ENCODE measurements around the gene CDC25C.

CDC25C gene

DNA sequence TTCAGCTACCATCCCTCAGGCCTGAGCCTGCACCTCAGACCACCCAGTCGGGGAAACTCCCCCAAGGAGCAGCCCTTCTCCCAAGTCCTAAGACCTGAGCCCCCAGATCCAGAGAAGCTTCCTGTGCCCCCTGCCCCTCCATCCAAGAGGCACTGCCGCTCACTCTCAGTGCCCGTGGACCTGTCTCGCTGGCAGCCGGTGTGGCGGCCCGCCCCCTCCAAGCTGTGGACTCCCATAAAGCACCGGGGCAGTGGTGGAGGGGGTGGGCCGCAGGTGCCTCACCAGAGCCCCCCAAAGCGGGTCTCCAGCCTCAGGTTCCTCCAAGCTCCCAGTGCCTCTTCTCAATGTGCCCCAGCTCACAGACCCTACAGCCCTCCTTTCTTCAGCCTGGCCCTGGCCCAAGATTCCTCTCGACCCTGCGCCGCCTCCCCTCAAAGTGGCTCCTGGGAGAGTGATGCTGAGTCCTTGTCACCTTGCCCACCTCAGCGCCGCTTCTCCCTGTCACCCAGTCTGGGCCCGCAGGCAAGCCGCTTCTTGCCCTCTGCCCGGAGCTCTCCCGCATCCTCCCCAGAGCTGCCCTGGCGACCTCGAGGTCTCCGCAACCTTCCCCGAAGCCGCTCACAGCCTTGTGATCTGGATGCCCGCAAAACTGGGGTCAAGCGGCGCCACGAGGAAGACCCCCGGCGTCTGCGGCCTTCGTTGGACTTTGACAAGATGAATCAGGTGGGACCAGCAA, 13.5 kb upstream of the CDC25C start:
- H3K27ac ChIP-seq: no peak overlapping the region
- no peaks in the 10 kb centered on the region for H3K27me3 ChIP-seq
- peaks cover 42 to 99% (median 79%) of the 10 kb centered on the region in 11 experiments for H4K20me1 ChIP-seq
- H3K4me2 ChIP-seq: no peak overlapping the region
- H3K36me3 ChIP-seq: peaks cover 90 to 100% (median 98%) of the 10 kb centered on the region in 11 experiments
- H3K9me3 ChIP-seq (replicated peaks in 1 of 11): no peaks in the 10 kb centered on the region
- peaks cover 12 to 43% (median 18%) of the 10 kb centered on the region in 10 experiments for H3K4me1 ChIP-seq
- no peak overlapping the region for H3K9ac ChIP-seq
- no peak overlapping the region for H3K4me3 ChIP-seq
- TF ChIP-seq Cebpa-rat (IDR thresholded peaks at IDR 0.05): no peak

GRCh38 chr5:138340008-138340407, 8.4 kb upstream of the CDC25C start:
- H3K27me3 ChIP-seq: no peaks in the 10 kb centered on the region
- H3K27ac ChIP-seq: peak overlapping the region in 10 of 11 experiments; percentile 90 to 100 (median 99); a peak in 18 of 22 replicates
- H3K9me3 ChIP-seq (replicated peaks in 1 of 11): no peaks in the 10 kb centered on the region
- H3K9ac ChIP-seq: peak overlapping the region; percentile 84 to 100 (median 99); a peak in 21 of 22 replicates
- peaks cover 32 to 66% (median 58%) of the 10 kb centered on the region in 11 experiments for H4K20me1 ChIP-seq
- peaks cover 31 to 48% (median 37%) of the 10 kb centered on the region in 10 experiments for H3K4me1 ChIP-seq
- peaks cover 42 to 52% (median 49%) of the 10 kb centered on the region in 11 experiments for H3K36me3 ChIP-seq
- no peak for TF ChIP-seq Cebpa-rat (IDR thresholded peaks at IDR 0.05)
- H3K4me3 ChIP-seq: peak overlapping the region; percentile 75 to 89 (median 84)
- peak overlapping the region; percentile 83 to 99 (median 95) for H3K4me2 ChIP-seq

DNA sequence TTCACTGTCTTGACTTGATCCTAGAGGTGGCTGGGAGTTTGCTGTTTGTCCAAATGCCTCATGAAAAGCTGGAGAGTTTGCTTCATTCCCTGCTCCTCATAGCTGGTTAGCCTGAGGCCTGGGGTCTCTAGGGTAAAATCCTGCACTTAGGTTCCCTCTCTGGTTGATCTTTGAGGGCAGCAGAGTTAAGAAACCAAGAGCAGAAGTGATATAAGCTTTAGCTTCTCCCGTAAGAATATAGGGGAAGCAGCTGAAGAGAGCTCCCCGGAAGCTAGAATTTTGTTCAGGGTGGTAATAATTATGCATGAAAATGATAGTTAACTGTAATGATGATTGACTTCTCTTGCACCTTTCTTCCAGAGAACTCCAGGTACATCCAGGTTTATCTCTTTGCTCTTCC, 7.9 kb upstream of the CDC25C start:
- peaks cover 37 to 47% (median 44%) of the 10 kb centered on the region in 11 experiments for H3K36me3 ChIP-seq
- TF ChIP-seq Cebpa-rat (IDR thresholded peaks at IDR 0.05): no peak

DNA sequence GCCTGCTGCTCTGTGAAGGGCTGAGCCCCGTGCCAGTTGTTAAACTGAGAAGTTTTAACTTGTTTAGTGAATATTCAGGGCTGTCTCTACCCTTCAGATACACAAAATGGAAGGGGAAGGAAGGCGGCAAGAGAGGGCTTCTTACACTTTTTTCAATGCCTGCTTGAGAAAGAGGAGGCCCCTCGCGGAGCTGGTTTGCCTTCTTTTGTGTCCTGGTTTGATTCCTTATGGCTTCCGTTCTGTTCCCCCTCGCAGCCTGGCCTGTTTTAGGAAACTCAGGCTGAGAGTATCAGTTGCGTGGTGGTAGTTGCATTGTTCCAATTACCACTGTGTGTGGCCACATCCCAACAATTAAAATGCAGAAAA, 7.5 kb upstream of the CDC25C start:
- Histone ChIP-seq H3K4me1 (peaks cover 31 to 48% (median 37%) of the 10 kb centered on the region in 10 experiments), H3K9me3 (replicated peaks in 1 of 11) (no peaks in the 10 kb centered on the region), H4K20me1 (peaks cover 23 to 57% (median 50%) of the 10 kb centered on the region in 11 experiments), H3K9ac (peak overlapping the region; percentile 84 to 100 (median 99)), H3K27ac (peak overlapping the region; percentile 90 to 100 (median 99)), H3K36me3 (peaks cover 33 to 43% (median 40%) of the 10 kb centered on the region in 11 experiments), H3K4me3 (peak overlapping the region; percentile 75 to 89 (median 84)), H3K4me2 (peak overlapping the region; percentile 83 to 99 (median 95)), H3K27me3 (no peaks in the 10 kb centered on the region)
- no peak for TF ChIP-seq Cebpa-rat (IDR thresholded peaks at IDR 0.05)

More for the DNA sequence above, 7.9 kb upstream of the CDC25C start:
- Histone ChIP-seq H3K4me1 (peaks cover 31 to 48% (median 37%) of the 10 kb centered on the region in 10 experiments), H3K27ac (peak overlapping the region; percentile 90 to 100 (median 99)), H3K9ac (peak overlapping the region; percentile 84 to 100 (median 99)), H4K20me1 (peaks cover 27 to 61% (median 54%) of the 10 kb centered on the region in 11 experiments), H3K27me3 (no peaks in the 10 kb centered on the region), H3K4me2 (peak overlapping the region; percentile 83 to 99 (median 95)), H3K9me3 (replicated peaks in 1 of 11) (no peaks in the 10 kb centered on the region), H3K4me3 (peak overlapping the region; percentile 75 to 89 (median 84))

DNA sequence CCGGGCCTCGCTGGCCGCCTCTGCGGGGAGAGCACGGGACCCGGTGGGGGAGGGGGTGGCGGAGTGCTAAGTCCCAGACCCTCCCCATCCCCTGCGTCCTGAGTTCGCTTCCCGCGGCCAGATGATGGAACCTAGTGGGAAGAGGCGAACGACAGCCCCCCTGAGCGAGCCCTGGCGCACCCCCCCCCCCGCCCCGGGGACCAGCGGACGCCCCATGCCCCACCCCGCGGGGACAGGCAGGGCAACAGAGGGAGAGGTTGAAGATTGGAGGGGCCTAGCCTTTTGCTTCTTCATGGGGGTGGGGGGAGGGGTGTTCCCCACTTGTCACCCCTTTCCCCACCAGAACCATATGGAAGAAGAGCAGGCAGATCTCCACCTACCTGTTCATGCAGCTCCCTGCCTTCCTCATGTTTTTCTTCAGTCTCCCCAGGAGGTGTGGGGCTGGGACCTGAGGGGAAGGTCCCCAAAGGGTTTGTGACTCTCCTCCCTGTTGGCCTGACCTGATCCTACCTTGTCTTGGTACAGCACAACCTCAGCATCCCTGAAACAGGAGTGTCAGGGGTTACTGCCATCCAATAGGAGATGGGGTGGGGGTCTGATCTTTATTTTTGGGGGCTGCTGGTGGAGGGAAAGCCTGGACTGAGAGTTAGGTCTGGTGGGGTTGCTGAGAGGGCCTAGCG, 6.9 kb upstream of the CDC25C start:
- Histone ChIP-seq H3K27ac (peak overlapping the region; percentile 90 to 100 (median 99)), H3K4me2 (peak overlapping the region; percentile 83 to 99 (median 95)), H3K9me3 (replicated peaks in 1 of 11) (no peaks in the 10 kb centered on the region), H3K9ac (peak overlapping the region; percentile 84 to 100 (median 99)), H3K36me3 (peaks cover 28 to 38% (median 35%) of the 10 kb centered on the region in 11 experiments), H3K27me3 (no peaks in the 10 kb centered on the region), H3K4me1 (peaks cover 31 to 46% (median 37%) of the 10 kb centered on the region in 10 experiments), H4K20me1 (peaks cover 22 to 52% (median 45%) of the 10 kb centered on the region in 11 experiments), H3K4me3 (peak overlapping the region; percentile 75 to 89 (median 84))
- TF ChIP-seq Cebpa-rat (IDR thresholded peaks at IDR 0.05): no peak

GRCh38 chr5:138337685-138338410, 6.2 kb upstream of the CDC25C start, which contains the start of gene FAM53C:
Gene FAM53C (plus strand): TSS chr5:138338266. CDS start chr5:138341336, 3,070 bp downstream.
- H3K27ac ChIP-seq: peak within 1 kb of the TSS; percentile 90 to 100 (median 99)
- peak within 1 kb of the TSS; percentile 83 to 99 (median 95) for H3K4me2 ChIP-seq
- H3K9me3 ChIP-seq (replicated peaks in 1 of 11): no peaks in the 10 kb centered on the region
- peak within 1 kb of the TSS; percentile 84 to 100 (median 99) for H3K9ac ChIP-seq
- peaks cover 21 to 31% (median 28%) of the 10 kb centered on the region in 11 experiments for H3K36me3 ChIP-seq
- no peaks in the 10 kb centered on the region for H3K27me3 ChIP-seq
- H3K4me1 ChIP-seq: peaks cover 31 to 39% (median 37%) of the 10 kb centered on the region in 10 experiments
- H3K4me3 ChIP-seq: peak within 1 kb of the TSS; percentile 75 to 89 (median 84)
- TF ChIP-seq Cebpa-rat (IDR thresholded peaks at IDR 0.05): no peak
- H4K20me1 ChIP-seq: peaks cover 22 to 45% (median 40%) of the 10 kb centered on the region in 11 experiments

DNA sequence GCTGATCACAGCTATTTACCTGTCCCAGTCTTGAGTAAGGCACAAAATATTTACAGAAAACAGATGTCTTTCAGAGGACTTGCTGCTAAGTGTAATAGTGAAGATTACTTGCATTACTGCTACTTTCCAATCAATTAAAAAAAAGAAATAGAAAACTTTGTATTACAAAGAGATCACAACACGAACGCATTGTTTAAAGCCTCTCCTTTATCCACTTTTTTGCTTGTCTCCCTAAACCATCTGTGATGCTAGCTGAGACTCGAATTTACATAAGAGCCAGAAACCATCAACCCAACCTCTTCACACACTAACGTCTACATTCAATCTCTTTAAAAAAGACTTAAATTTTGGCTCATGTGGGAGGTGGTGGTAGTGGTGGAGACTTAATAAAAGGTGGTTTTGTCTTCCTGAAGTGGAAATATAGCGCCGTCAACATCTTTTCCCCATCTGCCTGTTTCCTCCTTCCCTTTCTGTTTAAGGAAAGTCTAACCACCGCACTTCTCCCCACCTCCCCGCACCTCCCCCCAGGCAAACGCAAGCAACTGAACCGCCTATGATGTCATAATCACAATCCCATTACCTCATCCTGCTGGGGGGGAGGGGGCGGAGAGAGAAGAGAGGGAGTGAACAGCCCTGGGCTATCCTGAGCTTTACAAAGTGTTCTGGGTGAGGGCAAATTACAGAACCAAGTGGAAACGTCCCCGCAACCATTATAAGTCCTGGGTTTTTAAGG, 5.5 kb upstream of the CDC25C start:
- peaks cover 14 to 23% (median 20%) of the 10 kb centered on the region in 11 experiments for H3K36me3 ChIP-seq
- peak overlapping the region; percentile 69 to 97 (median 92) for H3K4me2 ChIP-seq
- H4K20me1 ChIP-seq: peaks cover 22 to 37% (median 34%) of the 10 kb centered on the region in 11 experiments
- peak in 2 of 11 experiments; percentile 41 to 60; a peak in 3 of 22 replicates for TF ChIP-seq Cebpa-rat (IDR thresholded peaks at IDR 0.05)
- peak overlapping the region; percentile 90 to 100 (median 99) for H3K27ac ChIP-seq
- H3K9me3 ChIP-seq (replicated peaks in 1 of 11): no peaks in the 10 kb centered on the region
- peaks cover 35 to 46% (median 42%) of the 10 kb centered on the region in 10 experiments for H3K4me1 ChIP-seq
- H3K9ac ChIP-seq: peak overlapping the region; percentile 84 to 100 (median 99)
- peak overlapping the region; percentile 75 to 89 (median 84) for H3K4me3 ChIP-seq
- no peaks in the 10 kb centered on the region for H3K27me3 ChIP-seq

All from BLaER1 treated with 17β-estradiol and CSF1 and Interleukin-3, amounts not matched to agents 10 nM and 100 nM (cell line).